MG63 (cell line): ENCODE results near the gene GRIN2A. TPM values are rescaled to one million over a fixed set of nuclear protein-coding genes. Genes with fewer than 3 reads are reported as not detected.

Source experiments
- DNase-seq: peaks from one replicate; pipeline ENCODE4 v3.0.0-alpha.2; 2020
- H3K27me3 ChIP-seq: fragments of 250-450 bp; sonication (Bioruptor Pico); 2 replicates; pipeline ENCODE4 v1.5.1; 2020; ENCODE audit warnings: mild to moderate bottlenecking, moderate library complexity
- H3K36me3 ChIP-seq: fragments of 250-450 bp; sonication (Bioruptor Pico); 2 replicates; pipeline ENCODE4 v1.5.1; 2020; ENCODE audit warnings: mild to moderate bottlenecking, moderate library complexity
- H3K4me3 ChIP-seq: fragments of 250-450 bp; sonication (Bioruptor Pico); 2 replicates; pipeline ENCODE4 v1.5.1; 2020; ENCODE audit warnings: mild to moderate bottlenecking, moderate library complexity
- H3K9me3 ChIP-seq: fragments of 250-450 bp; sonication (Bioruptor Pico); 2 replicates; pipeline ENCODE4 v1.5.1; 2020; ENCODE audit warnings: mild to moderate bottlenecking, moderate library complexity
- total RNA-seq: library from RNA; depleted of rRNA; stranded (reverse); fragments of >200 nt; shearing (Covaris generic); gene quantifications from 2 replicates; pipeline ENCODE4 v1.2.3, GENCODE V29; 2014; ENCODE audit warnings: low replicate concordance

GRIN2A gene
- total RNA-seq, 1 experiment from 2014 or later, result not detected

DNA sequence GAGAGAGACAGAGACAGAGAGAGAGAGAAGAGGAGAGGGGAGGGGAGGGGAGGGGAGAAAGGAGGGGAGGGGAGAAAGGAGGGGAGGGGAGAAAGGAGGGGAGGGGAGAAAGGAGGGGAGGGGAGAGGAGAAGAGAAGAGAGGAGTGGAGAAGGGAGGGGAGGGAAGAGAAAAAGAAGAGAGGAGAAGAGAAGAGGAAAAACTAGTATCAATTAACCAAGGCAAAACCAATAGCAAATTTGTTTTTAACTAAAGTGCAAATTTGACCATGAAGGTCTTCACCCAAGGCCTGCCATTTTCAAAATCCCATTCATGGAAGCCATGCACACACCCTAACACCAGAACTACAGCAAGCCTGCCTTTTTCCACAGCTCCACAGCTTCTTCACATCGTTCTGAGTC is 16.6 kb downstream of the GRIN2A start:
- Histone ChIP-seq H3K36me3 (no peaks in the 10 kb centered on the region), H3K4me3 (no peak overlapping the region), H3K9me3 (no peaks in the 10 kb centered on the region; the same call in 1 of the 2 replicates), H3K27me3 (no peaks in the 10 kb centered on the region)
- DNase-seq, result no peak

DNA sequence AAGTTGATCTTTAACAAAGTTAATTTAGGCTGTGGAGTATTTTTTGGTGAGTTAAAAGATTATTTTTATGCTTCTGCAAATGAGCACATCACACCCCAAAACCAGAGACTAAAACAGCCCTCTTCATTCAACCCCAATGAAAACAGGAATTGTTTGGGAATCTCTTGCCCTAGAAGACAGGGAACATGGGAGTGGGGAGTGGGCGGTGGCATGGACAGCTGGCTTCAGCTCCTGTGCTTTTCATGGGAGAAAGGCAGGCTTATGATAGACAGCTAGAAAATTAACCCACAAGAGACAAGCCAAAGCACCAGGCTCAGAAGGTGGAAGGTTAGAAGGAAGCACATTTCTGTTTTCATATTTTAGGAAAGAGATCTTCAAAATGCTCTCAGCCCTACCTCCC is 19.2 kb downstream of the GRIN2A start:
- Histone ChIP-seq H3K4me3 (no peak overlapping the region), H3K36me3 (no peaks in the 10 kb centered on the region), H3K9me3 (no peaks in the 10 kb centered on the region; the same call in 1 of the 2 replicates), H3K27me3 (no peaks in the 10 kb centered on the region)
- no peak for DNase-seq

DNA sequence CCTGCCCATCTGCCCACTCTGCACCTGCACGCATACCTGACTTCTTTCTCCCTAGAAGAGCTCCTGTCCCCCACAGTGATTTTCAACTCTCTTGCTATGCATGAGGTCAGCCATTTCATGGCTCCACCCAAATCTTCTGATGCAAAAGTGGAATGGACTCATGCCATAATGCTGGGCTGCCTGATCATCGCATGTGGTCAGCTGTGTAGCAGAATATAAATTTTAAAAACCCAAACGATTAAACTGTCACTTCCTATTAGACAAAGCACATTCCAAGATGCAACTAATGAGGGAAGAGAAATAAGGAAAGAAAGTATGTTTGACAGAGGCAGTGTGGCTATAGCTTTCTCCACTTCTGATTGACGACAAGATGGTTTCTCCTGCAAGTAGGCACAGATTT is 26.1 kb downstream of the GRIN2A start:
- no peak for DNase-seq
- no peaks in the 10 kb centered on the region for H3K36me3 ChIP-seq
- H3K4me3 ChIP-seq, result no peak overlapping the region
- H3K9me3 ChIP-seq, result no peaks in the 10 kb centered on the region; the same call in 1 of the 2 replicates
- H3K27me3 ChIP-seq, result no peaks in the 10 kb centered on the region; the same call in 1 of the 2 replicates

DNA sequence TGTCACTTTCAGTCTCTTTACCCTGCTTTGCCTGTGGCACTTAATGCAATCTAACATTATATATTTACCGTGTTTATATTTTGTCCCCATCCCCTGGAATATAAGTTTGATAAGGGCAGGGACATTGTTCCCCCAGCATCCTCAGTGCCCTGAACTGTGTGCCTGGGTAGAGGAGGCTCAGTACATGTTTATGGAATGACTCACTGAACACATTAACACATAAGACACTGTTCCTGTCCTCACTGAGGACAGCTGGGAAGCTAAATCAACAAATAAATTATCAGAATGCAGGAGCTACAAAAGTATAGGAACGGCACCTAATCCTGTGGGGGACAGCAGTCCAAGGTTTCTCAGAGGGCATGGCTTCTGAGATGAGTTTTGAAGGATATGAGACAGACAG is 27.8 kb downstream of the GRIN2A start:
- Histone ChIP-seq H3K36me3 (no peaks in the 10 kb centered on the region), H3K27me3 (no peaks in the 10 kb centered on the region; the same call in 1 of the 2 replicates), H3K4me3 (no peak overlapping the region), H3K9me3 (no peaks in the 10 kb centered on the region)
- DNase-seq, result no peak

DNA sequence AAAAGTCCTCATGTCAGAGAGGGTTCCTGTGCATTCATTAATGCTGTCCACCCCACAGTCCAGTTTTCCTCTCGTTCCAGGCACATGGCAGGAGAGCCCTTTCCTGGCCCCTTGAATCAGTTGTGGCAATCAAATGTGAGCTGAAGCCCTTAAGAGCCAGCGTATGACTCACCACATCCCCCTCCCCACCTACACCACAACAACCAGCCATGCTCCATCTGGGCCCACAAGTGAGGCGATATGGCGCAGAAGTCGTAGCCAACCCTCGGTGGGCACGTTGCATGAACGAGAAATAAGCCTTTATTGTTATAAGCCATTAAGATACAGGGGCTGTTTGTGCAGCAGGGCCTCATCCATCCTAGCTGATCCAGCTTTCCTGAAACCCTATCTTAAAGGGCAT is 28.2 kb downstream of the GRIN2A start:
- H3K9me3 ChIP-seq, result no peaks in the 10 kb centered on the region
- no peak overlapping the region for H3K4me3 ChIP-seq
- no peaks in the 10 kb centered on the region; the same call in 1 of the 2 replicates for H3K27me3 ChIP-seq
- H3K36me3 ChIP-seq, result no peaks in the 10 kb centered on the region
- DNase-seq, result no peak

DNA sequence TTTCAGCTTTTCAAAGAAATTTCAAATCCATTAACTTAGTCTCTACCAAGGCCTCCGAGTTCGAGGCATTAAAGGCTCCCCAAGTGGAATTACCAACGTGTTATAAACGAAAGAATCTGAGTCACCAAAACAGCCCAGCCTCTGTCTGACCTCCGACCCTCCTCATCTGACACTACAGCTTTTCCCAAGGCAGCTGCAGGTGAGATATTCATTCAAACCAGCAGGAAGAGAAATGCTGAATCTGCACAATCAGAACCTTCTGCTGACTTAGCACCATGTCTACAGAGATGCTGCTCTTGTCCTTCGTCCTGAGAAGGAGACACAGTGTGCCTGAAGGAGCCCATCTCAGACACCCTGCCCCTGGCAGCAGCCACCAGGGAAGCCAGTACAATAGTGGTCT is 30.5 kb downstream of the GRIN2A start:
- H3K9me3 ChIP-seq, result no peaks in the 10 kb centered on the region
- no peak overlapping the region for H3K4me3 ChIP-seq
- no peak for DNase-seq
- H3K36me3 ChIP-seq, result no peaks in the 10 kb centered on the region
- no peaks in the 10 kb centered on the region; the same call in 1 of the 2 replicates for H3K27me3 ChIP-seq

DNA sequence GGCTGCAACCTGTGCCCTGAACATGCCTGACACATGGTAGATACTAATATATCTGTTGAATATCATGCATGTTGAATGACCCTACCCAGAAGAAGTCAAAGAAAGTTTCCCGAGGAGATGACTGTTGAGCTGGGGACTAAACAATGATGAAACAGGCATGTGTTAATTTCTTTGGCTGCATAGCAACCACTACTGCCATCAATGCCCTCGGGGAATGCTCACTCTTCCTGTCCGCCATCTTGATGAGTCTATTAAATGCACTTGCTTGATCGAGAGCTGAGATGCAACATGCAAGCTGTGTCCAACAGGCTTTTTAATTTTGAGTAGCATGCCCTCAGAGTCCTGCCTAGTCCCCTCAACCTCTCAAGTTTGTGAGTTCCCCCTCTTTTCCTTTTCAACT is 31.3 kb downstream of the GRIN2A start:
- H3K27me3 ChIP-seq, result no peaks in the 10 kb centered on the region; the same call in 1 of the 2 replicates

DNA sequence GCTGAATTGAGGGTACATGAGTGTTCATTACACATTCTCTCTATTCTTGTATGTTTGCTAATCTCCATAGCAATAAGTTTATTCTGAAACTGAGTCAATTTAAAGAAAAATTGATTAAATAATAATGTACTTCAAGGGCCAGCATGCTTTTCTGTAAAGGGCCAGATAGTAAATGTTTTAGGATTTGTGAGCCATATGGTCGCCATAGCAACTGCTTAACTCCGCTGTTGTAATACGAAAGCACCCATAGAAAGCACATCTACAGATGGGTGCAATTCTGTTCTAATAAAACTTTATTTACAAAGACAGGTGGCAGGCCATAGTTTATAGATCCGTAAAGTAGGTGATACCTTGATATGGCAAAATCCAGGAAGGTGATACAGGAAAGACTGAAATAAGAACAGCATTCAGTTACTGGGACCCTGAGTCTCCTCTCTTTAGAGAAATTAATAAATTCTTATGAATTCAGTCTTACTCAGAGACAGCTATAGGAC is 36.6 kb downstream of the GRIN2A start:
- Histone ChIP-seq H3K9me3 (no peaks in the 10 kb centered on the region), H3K27me3 (no peaks in the 10 kb centered on the region; the same call in 1 of the 2 replicates), H3K4me3 (no peak overlapping the region), H3K36me3 (no peaks in the 10 kb centered on the region)
- no peak for DNase-seq

More for the DNA sequence above, 31.3 kb downstream of the GRIN2A start:
- H3K4me3 ChIP-seq, result no peak overlapping the region
- DNase-seq, result no peak
- no peaks in the 10 kb centered on the region for H3K36me3 ChIP-seq
- no peaks in the 10 kb centered on the region for H3K9me3 ChIP-seq

DNA sequence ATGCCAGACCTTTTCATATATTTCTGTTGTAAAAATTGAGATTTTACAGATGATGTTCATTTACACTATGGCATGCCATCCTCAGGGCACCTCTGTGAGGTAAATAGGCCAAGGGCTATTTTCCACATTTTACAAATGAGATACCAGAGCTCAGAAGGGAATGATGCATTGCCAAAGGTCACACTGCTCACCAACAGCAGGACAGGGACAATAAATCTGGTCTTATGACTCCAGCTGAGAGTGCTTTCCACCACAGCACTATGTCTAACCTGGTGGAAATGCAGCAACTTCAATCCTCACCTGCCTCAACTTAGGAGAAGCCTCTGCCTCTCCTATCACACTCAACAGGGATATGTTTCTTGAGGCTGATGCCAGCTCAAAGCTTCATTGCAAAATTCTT is 40.6 kb downstream of the GRIN2A start:
- Histone ChIP-seq H3K4me3 (no peak overlapping the region), H3K9me3 (no peaks in the 10 kb centered on the region), H3K36me3 (no peaks in the 10 kb centered on the region), H3K27me3 (no peaks in the 10 kb centered on the region; the same call in 1 of the 2 replicates)
- DNase-seq, result no peak

DNA sequence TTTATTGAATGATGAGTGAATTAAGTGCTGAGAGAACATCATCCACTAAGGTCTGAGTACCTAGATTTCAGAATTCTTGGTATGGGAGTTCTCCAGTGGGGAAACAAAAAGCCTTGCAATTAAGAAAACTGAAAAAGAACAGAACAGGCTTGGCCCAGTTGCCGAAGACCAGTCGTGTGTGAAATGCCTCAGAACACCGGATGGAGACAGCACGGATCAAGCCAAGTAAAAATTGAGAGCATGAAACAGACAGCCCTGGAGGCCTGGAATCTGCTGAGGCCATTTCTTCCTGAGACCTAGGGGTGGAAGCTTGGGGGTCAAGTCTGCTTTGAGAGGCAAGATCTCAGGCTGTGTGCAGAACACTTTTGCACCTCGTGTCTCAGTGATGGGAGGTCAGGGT is 43.3 kb downstream of the GRIN2A start:
- Histone ChIP-seq H3K36me3 (no peaks in the 10 kb centered on the region), H3K9me3 (no peaks in the 10 kb centered on the region), H3K4me3 (no peak overlapping the region), H3K27me3 (no peaks in the 10 kb centered on the region; the same call in 1 of the 2 replicates)
- DNase-seq, result no peak

DNA sequence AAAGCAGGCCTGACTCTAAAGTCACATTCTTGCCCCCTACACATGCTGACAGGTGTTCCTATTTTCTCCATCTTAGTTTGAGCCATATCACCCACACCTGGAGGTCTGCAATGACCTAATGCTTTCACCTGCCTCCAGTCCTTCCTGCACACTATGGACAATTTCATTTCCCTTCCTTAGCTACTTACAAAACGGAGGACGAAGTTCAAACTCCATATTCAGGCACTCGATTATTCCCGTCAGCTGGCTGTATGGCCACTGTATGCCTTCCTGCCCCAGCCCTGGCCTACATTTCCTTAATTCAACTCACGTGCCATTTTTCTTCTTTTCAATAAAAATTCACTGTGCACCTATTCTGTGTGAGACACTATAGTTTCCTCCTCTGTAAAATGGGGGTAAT is 44.9 kb downstream of the GRIN2A start:
- Histone ChIP-seq H3K27me3 (no peaks in the 10 kb centered on the region), H3K9me3 (no peaks in the 10 kb centered on the region), H3K4me3 (no peak overlapping the region), H3K36me3 (no peaks in the 10 kb centered on the region)
- DNase-seq, result no peak

DNA sequence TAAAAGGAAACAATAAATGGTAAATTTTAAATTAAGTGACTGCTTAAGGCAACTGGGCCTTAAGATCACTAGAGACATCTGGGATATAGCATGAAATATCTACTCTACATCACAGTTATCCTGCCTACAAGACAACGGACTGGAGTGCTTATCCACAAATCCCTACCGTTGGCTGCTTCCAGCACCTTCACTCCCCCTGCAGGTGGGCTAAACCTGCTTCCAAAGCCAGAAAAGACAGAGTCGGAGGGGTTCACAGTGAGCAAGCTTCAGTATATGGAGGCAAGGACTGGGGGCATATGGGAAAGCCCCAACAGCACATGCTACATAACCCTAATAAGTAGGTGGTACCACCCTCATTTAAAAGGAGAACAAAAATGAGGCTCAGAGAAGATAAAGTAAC is 45.3 kb downstream of the GRIN2A start:
- DNase-seq, result no peak
- no peaks in the 10 kb centered on the region for H3K27me3 ChIP-seq
- H3K9me3 ChIP-seq, result no peaks in the 10 kb centered on the region
- H3K4me3 ChIP-seq, result no peak overlapping the region
- H3K36me3 ChIP-seq, result no peaks in the 10 kb centered on the region

DNA sequence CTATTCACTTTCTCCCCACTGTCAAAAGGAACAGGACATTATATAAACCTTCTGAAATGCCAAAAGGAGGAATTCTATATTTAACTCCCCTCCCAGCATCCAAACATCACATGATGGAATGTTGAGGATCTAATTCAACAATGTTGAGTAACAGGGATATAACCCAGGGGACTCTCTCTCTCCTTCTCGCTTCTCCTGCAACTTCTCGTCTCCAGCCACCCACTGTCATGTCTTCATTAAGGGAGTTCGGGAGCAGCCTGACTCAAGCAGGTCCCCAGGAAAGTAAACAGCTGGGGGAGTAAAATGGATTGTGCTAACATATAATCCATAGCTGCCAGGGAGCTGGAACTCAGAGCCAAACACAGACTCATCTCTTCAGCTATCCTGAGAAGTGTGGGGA is 51.7 kb downstream of the GRIN2A start:
- Histone ChIP-seq H3K36me3 (no peaks in the 10 kb centered on the region), H3K4me3 (no peak overlapping the region), H3K27me3 (no peaks in the 10 kb centered on the region), H3K9me3 (no peaks in the 10 kb centered on the region)
- no peak for DNase-seq

DNA sequence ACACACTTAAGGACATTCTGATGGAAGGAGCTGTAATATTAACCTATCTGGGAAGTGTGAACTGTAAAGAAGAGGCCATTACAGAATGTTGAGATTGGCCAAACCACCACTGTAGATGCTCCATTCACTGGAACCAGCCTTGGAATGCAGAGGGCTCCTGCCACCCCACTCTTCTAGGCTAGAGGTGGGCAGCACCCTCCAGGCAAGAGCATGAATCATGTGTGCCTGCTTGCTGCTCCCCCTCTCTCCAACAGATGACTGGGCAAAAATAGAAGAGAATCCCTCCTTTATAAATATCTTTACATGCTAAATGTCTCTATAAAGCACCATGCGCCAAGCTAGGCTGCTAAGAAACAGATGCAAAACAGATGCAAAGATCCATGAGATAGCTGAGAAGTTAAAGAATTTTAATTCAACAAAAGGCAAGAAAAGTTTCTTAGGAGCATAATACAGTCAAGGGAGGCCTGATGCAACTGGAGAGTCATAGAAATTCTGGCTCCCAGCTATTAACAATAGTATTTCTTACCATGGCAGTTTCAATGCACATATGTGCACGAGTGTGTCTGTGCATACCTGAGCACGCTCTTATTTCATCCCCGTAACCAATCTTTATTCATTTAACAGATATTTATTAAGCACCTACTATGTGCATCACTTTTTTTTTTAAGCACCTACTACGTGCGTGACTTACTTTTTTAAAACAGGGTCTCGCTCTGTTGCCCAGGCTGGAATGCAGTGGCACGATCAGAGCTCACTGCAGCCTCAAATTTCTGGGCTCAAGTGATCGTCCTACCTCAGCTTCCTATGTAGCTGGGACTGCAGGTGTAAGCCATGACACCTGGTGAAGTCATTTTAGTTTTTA is 53.6 kb downstream of the GRIN2A start:
- DNase-seq, result no peak
- no peaks in the 10 kb centered on the region for H3K27me3 ChIP-seq
- no peaks in the 10 kb centered on the region for H3K36me3 ChIP-seq
- H3K4me3 ChIP-seq, result no peak overlapping the region
- no peaks in the 10 kb centered on the region for H3K9me3 ChIP-seq

DNA sequence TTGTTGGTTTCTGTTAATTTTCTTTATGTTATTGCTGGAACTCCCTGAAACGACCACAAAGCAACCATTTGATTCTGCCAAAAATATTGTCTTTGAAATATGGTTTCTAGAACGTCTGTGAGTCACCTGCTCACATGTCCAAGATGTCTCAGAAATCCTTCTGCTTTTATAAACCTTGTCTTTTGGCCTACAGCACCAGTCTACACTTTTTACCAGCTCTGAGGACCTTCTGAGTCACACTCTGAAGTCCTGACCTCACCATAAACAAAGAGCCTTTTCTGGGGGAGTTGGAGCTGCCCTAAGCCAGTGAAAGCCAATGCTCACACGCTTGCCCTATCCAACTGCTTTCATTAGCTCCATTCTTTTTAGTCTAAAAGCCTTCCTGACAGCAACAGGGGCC is 55.5 kb downstream of the GRIN2A start:
- no peaks in the 10 kb centered on the region for H3K27me3 ChIP-seq
- no peaks in the 10 kb centered on the region for H3K9me3 ChIP-seq
- no peaks in the 10 kb centered on the region for H3K36me3 ChIP-seq
- DNase-seq, result peak; percentile 81
- no peak overlapping the region for H3K4me3 ChIP-seq

DNA sequence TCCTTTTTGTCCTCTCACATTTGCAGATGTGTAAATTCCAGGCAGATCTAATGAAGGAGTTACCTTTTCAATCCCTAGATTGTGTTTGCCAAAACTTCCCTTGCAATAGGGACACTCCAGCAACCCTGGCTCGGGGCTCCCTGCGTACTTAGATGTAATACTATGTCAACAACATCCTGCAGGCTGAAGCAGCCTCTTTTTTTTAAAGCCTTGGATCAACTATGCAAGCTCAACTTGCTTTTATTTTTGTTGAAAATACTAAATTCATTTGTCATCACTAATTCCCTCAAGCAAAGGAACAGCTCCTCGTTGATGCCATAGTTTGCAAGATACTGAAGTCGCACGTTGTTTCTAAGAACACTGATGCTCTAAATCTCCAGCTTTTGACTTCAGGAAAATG is 59.1 kb downstream of the GRIN2A start:
- no peak overlapping the region for H3K4me3 ChIP-seq
- no peaks in the 10 kb centered on the region for H3K27me3 ChIP-seq
- DNase-seq, result peak; percentile 14
- no peaks in the 10 kb centered on the region for H3K36me3 ChIP-seq
- peaks cover 2% of the 10 kb centered on the region; the same call in 1 of the 2 replicates for H3K9me3 ChIP-seq

DNA sequence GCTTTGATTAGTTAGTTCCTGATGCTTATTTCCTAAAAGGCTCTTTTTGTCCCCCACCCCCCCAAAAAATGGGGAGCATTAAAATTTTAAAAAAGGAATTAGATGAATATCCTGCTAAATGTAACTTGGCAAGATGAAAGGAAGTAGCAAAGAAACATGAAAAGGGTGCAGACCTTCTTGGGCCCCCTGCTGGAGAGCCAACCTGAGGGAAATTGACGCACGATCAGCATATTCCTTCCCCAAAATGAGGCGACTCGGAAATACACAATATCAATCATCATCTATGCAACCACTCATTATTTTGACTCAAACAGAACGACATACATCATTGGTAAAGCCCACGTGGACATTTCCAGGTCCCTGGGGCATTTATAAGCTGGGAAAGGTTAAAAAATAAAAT is 59.7 kb downstream of the GRIN2A start:
- H3K36me3 ChIP-seq, result no peaks in the 10 kb centered on the region
- peaks cover 2% of the 10 kb centered on the region; the same call in 1 of the 2 replicates for H3K9me3 ChIP-seq
- DNase-seq, result peak; percentile 24
- no peaks in the 10 kb centered on the region for H3K27me3 ChIP-seq
- no peak overlapping the region for H3K4me3 ChIP-seq

DNA sequence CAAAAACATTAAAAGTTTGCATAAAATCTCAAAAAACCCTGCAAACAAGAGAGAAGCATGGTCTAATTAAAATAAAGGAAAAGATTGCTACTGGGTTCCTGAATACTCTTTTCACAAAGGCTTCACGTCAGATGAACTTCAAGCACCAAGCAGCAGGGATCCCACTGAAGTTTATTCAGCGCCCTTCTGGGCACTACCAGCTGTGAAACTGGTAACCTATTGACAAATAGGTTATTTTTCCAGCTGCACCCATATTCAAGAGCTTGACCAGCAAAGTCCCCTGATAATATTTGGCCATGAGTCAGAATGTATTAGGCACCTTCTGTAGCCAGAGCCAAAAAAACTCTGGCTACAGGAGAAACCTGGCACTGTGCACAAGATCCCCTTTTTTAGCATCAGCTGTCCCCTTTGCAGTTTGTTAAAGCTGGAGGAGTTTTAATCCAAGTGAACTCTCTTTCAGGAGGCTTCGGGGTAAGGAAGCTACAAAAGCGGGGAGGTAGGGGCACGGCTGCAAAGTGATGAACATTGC is 60.3 kb downstream of the GRIN2A start:
- Histone ChIP-seq H3K36me3 (no peaks in the 10 kb centered on the region), H3K27me3 (no peaks in the 10 kb centered on the region), H3K4me3 (no peak overlapping the region), H3K9me3 (peaks cover 2% of the 10 kb centered on the region; the same call in 1 of the 2 replicates)
- no peak for DNase-seq
